ENCODE data around the gene MS4A3.
"Not testable (repeated sequence)": the region's sequence is repeated elsewhere in the genome, so short reads cannot be mapped to it uniquely, and the experiment has no call there.

Gene MS4A3, protein sequence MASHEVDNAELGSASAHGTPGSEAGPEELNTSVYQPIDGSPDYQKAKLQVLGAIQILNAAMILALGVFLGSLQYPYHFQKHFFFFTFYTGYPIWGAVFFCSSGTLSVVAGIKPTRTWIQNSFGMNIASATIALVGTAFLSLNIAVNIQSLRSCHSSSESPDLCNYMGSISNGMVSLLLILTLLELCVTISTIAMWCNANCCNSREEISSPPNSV

DNA sequence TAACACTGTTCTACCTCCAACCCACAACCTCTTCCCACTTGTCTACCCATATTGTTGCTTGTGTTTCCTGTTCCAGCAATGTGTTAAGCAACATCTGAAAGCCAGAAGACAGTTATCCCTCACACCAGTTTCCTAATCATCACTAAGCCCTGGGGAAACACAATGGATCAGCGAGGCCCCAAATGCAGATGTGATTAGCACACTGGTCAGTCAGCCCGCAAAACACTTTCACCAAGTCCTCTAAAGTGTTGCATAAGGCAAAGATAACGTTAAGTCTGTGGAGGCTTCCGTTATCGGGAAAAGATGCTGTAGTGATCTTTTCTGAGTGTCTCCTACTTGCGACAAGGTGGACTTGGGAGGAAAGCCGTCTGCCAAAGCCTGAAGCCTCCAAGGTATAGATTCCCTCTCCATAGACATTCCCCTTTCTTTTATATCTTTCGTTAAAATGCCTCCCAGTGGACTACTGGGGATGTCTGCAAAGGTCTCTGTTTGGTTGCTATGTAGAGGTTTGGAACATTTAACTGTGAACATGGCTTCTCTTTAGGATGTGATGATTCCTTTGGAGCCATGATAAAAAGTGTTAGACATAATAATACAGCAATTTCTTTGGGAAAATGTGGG, at the start of gene MS4A3:
TSS of gene MS4A3 (plus strand) at position 317 of the 621 bp plus-strand sequence. CDS start 4,496 bp downstream, outside the sequence.
- no peak for DNase-seq

DNA sequence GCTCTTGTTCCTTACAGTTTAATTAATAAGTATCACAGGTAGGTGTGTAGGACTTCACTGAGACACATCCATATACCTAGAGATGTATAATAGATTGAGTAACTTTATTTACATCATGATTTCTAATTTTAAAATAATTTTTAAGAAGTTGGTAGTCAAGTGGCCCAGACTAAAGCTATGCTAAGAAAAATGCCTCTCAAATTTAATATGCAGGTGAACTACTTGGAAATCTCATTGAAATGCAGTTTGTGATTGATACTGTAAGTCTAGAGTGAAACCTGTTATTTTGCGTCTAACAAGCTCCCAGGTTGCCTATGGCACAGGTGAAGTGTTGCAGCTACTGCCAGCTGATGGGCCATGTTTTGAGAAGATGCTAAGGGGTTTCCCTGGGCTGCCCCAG, 39.6 kb upstream of the MS4A3 start, which contains the start of gene OOSP4B:
TSS of gene OOSP4B (plus strand) at position 301 of the 400 bp plus-strand sequence.
- no peak for DNase-seq

DNA sequence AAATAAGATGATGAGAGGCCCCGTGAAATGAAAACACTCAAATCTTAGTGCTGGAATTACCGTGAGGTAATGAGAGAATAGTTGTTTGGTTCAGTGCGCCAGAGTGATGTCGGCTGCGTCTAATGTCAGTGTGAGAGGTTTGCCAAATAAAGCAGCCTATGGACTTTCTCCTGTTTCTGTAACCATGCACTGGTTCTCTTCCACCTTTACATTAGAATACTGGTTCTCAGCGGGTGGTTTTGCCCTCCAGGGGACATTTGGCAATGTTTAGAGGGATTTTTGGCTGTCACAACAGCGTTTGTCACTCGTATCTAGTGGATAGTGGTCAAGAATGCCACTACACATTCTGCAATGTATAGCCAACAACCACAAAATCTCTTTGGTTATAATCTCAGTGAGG, 38.4 kb upstream of the MS4A3 start:
- DNase-seq = no peak

DNA sequence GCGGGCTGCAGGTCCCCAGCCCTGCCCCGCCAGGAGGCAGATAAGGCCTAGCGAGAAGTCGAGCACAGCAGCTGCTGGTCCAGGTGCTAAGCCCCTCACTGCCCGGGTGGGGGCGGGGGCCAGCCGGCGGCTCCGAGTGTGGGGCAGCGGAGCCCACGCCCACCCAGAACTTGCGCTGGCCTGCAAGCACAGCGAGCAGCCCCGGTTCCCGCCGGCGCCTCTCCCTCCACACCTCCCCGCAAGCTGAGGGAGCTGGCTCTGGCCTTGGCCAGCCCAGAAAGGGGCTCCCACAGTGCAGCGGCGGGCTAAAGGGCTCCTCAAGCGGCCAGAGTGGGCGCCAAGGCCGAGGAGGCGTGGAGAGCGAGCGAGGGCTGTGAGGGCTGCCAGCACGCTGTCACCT, 36.1 kb upstream of the MS4A3 start:
- DNase-seq = not testable (repeated sequence)

DNA sequence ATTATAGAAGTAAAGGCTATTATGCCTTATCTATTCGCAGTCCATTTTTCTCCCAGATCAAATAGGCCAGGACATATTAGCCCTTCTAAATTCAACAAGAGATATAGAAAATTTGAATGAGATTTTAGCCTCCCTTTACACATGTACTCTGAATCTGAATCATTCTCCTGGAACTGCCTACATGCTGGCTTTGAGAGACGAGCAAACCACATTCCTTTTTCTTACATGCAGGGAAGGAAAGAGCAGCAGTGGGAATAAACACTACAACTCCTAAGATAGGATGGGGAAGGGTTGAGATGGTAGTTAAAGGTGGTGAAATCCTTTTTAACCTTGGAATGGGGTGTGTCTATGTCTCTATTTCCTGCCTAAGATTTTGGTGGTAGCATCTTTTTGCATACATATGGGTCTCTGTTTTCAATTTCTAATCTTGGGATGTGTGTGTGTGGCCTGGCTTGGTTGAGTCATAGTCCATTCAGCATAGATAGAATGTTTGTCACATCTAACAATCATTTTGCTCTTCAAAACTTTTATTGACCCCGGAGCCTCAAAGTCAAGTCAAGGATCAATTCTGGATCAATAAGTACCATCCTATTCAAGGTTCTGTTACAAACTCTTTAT, 27.3 kb upstream of the MS4A3 start:
- DNase-seq = no peak

DNA sequence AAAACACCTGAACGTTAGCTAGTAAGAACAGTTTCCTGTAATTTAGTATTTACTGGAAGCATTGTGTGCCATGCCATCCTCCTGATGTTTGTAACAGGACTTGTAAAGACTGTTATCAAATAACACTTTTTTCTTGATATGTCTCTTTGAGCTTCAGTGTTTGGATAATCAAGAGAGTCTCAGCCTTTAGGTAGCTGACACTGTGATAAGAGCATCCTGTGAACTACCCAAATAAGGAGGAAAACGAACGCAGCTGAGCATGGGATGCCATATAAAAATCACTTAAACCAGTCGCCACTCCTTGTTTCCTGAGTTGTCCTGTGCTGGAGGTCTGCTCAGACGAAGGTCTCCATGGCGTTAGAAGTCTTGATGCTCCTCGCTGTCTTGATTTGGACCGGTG, 16.4 kb upstream of the MS4A3 start, which contains the start of gene OOSP2:
TSS of gene OOSP2 (plus strand) at position 301 of the 400 bp plus-strand sequence. CDS start at position 352, 51 bp downstream.
- DNase-seq = no peak

DNA sequence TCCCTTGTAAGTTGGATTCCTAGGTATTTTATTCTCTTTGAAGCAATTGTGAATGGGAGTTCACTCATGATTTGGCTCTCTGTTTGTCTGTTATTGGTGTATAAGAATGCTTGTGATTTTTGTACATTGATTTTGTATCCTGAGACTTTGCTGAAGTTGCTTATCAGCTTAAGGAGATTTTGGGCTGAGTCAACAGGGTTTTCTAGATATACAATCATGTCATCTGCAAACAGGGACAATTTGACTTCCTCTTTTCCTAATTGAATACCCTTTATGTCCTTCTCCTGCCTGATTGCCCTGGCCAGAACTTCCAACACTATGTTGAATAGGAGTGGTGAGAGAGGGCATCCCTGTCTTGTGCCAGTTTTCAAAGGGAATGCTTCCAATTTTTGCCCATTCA, 6.0 kb upstream of the MS4A3 start:
- not testable (repeated sequence) for DNase-seq

DNA sequence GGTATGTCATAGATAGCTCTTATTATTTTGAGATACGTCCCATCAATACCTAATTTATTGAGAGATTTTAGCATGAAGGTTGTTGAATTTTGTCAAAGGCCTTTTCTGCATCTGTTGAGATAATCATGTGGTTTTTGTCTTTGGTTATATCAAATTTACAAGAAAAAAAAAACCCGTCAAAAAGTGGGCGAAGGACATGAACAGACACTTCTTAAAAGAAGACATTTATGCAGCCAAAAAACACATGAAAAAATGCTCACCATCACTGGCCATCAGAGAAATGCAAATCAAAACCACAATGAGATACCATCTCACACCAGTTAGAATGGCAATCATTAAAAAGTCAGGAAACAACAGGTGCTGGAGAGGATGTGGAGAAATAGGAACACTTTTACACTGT, 5.6 kb upstream of the MS4A3 start:
- DNase-seq = not testable (repeated sequence)

DNA sequence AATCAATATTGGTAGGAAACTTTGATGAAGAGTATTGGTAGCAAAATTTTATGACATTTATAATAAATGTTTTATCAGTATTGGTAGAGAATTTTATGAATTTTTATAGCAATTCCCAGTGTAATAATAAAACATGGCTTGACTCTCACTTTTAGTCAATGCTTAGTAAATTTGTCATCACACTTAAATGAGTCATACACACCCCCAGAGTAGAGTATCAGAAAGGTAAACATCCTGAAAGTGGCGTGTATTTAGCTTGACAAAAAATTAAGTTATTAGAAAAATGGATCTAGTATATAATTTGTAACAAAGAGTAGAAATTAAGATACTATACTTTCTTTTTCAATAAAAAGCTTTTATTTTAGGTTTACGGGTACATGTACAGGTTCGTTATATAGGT, 2.6 kb downstream of the MS4A3 start:
- no peak for DNase-seq

DNA sequence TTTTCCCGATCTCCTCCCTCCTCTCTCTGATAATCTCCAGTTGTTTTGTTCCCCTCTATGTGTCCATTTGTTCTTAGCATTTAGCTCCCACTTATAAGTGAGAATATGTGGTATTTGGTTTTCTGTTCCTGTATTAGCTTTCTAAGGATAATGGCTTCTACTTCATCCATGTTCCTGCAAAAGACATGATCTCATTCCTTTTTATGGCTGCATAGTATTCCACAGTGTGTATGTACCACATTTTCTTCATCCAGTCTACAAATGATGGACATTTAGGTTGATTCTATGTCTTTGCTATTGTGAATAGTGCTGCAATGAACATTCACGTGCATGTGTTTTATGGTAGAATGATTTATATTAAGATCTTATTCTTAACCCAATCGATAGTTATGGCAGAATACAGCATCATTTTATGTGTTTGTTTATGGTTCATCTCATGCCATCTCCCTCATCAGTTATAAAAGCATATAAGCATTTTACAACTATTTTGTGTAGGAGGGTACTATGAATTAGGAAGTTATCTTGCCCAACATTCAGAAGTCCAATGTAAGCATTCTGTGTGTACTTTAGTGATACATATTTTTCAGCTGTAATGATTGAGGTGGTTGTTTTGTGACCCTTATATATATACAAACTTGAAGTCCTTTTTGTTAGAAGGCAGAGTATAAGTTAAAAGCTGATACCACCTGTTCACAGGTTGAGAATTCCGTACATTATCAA, 3.2 kb downstream of the MS4A3 start:
- DNase-seq = no peak

DNA sequence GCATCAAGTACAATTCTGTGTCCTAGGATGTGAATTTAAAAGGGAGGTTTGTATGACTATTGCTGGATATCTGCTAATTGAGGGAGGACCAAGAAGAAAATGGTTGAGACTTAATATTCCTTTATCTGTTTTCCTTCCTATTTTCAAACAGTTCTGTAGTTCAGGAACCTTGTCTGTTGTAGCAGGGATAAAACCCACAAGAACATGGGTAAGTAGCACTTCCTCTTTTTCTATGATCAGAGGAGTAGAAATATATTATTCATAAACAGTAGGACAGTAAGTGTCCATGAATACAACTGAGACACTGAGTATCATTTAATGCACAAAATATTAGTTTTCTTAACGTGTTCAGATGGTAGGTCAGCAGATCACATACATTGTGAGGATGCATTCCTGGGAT, 7.6 kb downstream of the MS4A3 start:
- DNase-seq = no peak

DNA sequence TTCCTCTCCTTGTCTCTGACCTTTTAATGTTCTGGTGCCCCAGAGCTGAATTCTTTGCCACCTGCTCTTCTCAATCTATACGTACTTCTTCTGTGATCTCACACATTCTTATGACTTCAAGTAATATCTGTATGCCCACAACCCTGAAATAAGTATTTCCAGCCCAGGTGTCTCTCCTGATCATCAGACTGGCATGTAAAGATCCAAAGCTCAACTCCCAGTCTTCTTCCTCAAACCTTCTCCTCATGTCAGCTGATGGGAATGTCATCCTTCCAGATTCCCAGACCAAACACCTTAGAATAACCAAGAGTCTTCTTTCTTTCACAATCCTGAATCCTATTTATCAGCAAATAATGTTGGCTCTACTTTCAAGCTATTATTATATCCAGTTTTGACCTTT, 9.3 kb downstream of the MS4A3 start:
- DNase-seq = no peak

DNA sequence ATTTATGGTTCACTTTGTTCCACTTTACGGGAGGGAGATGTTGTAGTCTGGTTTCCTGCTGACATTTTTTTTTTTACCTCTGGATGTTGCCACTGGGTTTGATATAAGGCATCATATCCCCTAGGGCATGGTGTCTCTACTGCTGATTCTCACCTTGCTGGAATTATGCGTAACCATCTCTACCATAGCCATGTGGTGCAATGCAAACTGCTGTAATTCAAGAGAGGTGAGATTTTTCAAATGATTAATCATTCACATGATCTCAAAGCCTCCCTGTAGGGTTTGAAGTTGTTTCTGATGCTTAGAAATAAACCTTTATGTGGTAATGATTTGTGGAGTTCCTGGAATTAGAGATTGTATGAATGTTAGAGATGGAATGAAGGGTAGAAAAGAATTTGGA, 13.0 kb downstream of the MS4A3 start:
- DNase-seq = no peak

DNA sequence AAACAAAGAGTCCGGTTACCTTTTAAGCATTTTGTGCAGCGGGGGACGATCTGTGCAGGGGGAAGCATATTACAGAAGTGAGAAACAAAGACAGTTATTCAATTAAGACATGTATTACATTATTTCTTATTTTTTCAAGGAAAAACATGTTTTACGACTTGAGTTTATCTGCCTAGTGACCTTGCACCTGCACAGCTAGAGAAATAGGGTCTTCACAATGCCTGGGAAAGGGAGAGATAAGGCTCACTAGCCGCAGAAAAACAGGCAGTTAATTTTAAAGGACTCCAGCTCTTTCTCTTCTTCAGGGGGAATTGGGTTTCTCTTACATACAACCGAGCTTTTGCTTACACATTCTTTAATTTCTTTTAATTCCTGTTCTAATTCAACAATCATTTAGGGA, 15.2 kb downstream of the MS4A3 start:
- not testable (repeated sequence) for DNase-seq

DNA sequence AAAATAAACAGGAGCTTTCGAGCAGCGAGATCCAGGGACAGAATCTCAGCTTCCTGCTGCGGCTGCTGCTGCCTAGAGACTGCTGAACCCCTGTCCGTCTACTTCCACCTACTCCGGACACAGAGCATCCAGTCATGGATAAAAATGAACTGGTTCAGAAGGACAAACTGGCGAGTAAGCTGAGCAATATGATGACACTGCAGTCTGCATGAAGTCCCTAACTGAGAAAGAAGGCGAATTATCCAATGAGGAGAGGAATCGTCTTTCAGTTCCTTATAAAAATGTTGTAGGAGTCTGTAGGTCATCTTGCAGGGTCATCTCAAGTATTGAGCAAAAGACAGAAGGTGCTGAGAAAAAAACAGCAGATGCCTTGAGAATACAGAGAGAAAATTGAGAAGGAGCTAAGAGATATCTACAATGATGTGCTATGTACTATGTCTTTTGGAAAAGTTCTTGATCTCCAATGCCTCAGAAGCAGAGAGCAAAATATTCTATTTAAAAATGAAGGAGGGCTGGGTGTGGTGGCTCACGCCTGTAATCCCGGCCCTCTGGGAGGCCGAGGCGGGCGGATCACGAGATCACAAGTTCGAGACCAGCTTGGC, 20.9 kb downstream of the MS4A3 start:
- DNase-seq = no peak

DNA sequence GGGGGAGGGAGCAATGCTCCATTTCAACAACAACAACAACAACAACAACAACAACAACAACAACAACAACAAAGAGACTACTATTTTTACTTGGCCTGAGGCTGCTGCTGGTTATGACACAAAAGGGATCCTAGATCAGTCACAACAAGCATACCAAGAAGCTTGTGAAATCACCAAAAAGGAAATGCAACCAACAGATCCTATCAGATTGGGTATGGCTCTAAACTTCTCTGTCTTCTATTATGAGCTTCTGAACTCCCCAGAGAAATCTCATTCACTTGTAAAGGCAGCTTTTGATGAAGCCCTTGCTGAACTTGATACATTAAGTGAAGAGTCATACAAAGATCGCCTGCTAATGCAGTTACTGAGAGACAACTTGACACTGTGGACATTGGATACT, 21.5 kb downstream of the MS4A3 start:
- DNase-seq = no peak

DNA sequence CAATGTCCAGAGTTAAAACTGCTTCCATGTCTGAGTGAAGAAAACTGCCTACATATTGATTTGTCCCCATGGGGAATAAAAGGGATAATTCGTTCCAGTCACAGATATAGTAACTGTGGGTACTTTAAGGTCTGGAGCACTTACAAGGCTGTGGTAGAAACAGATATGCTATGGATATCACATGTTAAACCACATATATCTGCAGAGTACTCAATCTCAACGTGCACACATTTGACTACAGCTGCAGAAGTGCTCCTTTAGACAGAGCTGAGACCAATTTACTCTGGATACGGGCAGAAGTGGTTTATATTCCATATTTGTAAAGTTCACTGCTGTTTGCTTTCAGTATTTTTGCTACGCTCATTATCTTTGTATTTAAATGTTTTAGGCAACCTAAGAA, 22.3 kb downstream of the MS4A3 start:
- no peak for DNase-seq

DNA sequence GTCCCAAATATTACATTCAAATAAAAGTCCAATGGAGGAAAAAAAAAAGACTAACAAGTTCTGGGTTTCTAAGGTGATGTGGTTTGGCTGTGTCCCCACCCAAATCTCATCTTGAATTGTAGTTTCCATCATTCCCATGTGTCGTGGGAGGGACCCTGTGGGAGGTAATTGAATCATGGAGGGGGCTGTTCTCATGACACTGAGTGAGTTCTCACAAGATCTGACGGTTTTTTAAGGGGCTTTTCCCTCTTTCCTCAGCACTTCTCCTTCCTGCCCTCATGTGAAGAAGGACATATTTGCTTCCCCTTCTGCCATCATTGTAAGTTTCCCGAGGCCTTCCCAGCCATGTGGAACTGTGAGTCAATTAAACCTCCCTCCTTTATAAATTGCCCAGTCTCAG, 24.1 kb downstream of the MS4A3 start:
- DNase-seq = no peak

DNA sequence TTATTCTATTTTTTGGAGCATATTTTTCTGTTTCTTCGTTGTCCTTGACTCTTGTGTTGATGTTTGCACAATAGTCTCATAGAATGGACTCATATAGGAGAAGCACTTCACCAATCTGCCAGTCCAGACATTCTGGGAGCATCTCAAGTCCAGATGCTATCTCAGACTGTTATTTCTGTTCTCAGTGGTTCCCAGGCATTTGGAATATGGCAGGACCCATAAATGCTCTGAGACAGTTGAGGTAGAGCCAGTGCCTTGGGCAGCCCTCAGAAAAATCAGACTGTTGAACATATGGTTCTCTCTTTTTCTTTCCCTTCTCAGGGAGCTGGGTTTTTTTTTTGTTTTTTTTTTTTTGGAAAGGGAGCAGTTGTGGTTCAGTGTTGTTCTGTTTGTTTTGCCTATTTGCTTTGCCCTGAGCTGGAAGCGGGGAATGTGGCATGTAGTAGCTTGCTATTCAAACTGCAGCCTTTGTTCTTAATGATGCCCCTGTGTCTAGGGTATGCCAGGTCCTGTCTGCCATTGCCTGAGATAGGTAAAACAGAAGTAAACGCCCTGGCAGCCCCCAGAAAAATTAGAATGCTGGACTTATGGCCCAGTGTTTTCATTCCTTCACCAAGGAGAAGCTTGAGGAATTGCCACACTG, 28.3 kb downstream of the MS4A3 start:
- DNase-seq = no peak

DNA sequence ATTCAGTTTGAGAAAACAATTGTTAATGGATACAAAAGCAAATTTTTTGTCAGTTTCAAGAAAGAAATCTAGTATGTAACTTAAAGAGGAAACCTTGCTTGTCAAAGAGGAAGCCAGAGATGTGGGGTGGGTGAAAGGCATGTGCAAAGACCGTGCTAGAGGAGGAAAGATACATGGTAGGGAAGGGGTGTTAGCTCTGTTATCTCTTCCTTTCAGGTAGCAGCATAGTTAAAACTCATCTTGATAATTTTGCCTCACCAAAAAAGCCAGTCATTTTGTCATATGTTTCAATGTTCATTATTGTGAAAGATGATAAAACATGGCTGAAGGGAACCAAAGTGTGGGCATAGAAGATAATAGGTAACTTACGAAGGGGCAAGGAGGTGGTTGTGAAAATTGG, 29.4 kb downstream of the MS4A3 start:
- no peak for DNase-seq

DNA sequence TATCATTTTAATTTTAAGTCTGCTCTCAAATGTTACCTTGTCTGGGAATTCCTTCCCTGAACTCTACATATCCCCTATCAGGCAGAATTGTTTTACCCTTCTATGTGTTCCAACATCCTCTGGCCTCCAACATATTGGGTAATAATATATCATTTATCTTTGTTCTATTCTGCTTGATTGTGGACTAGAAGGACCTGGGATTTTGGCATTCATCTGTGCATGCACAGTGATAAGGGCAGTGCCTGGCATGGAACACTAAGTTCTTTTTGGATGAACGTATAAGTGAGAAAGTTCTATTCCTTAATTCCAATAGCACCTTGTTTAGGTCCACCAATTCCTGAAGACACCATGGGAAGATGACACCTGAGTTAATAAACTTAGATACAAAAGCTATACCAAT, 30.8 kb downstream of the MS4A3 start:
- DNase-seq = no peak

Data from anterior cingulate cortex (tissue), 58 donors.